SK-N-SH (cell line): Measurements from ENCODE around the gene SHB. TPM values are rescaled to one million over a fixed set of nuclear protein-coding genes. Genes with fewer than 3 reads are reported as not detected.

Source experiments
- CTCF ChIA-PET: fragments of 300-600, 350-600 bp; formaldehyde crosslinking; extraction: SDS; loops from one replicate; lab custom pipeline; 2021; lab: Yijun Ruan, JAX
- POLR2A ChIA-PET: fragments of 350-600 bp; sonication (Branson Sonifier 250); formaldehyde crosslinking; extraction: SDS; loops from one replicate; lab custom pipeline; 2020; ENCODE audit warnings: antibody characterized with exemption, inconsistent platforms; lab: Yijun Ruan, JAX
- DNase-seq: peaks from one replicate; pipeline ENCODE4 v3.0.0; 2012
- H2AFZ ChIP-seq: fragments of 200-600 bp; sonication (generic); 2 replicates; pipeline ENCODE4 v1.8.1; 2016; ENCODE audit warnings: antibody characterized with exemption, mild to moderate bottlenecking, low read depth
- H3F3A ChIP-seq: fragments of 200-600 bp; sonication (generic); replicated peaks from 2 replicates; pipeline ENCODE3; 2016; ENCODE audit warnings: antibody characterized with exemption, mild to moderate bottlenecking; ENCODE audit not compliant: insufficient read depth
- H3K27ac ChIP-seq, 2 experiments: fragments of 200-500 bp in 1 of 2; fragments of 200-600 bp in 1 of 2; sonication (Bioruptor generic) in 1 of 2; sonication (generic), shearing (Covaris generic) in 1 of 2; 2 replicates each; pipeline versions ENCODE4 v1.5.1 to v1.6.1; 2014 to 2016; ENCODE audit warnings: low read depth in 2 of 2, inconsistent platforms in 1 of 2, low read length in 1 of 2, mild to moderate bottlenecking in 1 of 2, mixed read lengths in 1 of 2
- H3K27me3 ChIP-seq: fragments of 200-600 bp; sonication (generic), shearing (Covaris generic); 2 replicates; pipeline ENCODE4 v1.6.1; 2016; ENCODE audit warnings: mixed run types; ENCODE audit not compliant: insufficient read depth
- H3K36me3 ChIP-seq, 2 experiments: fragments of 200-500 bp in 1 of 2; fragments of 200-600 bp in 1 of 2; sonication (Bioruptor generic) in 1 of 2; sonication (generic) in 1 of 2; replicated peaks in 1 of 2; 2 replicates each; pipeline versions ENCODE3 to v1.5.1; 2014 to 2016; ENCODE audit warnings: low read length in 1 of 2, mild to moderate bottlenecking in 1 of 2; ENCODE audit not compliant: insufficient read depth in 2 of 2, control insufficient read depth in 1 of 2
- H3K4me1 ChIP-seq, 2 experiments: fragments of 200-500 bp in 1 of 2; fragments of 200-600 bp in 1 of 2; sonication (Bioruptor generic) in 1 of 2; sonication (generic), shearing (Covaris generic) in 1 of 2; 2 replicates each; pipeline versions ENCODE4 v1.5.1 to v1.6.1; 2014 to 2016; ENCODE audit warnings: low read depth in 1 of 2, low read length in 1 of 2, mixed run types in 1 of 2; ENCODE audit not compliant: insufficient read depth in 2 of 2, control insufficient read depth in 1 of 2
- H3K4me2 ChIP-seq: fragments of 200-600 bp; sonication (generic), shearing (Covaris generic); 2 replicates; pipeline ENCODE4 v1.6.1; 2017; ENCODE audit warnings: mixed run types
- H3K4me3 ChIP-seq, 2 experiments: fragments of 200-500 bp in 1 of 2; fragments of 200-600 bp in 1 of 2; sonication (Bioruptor generic) in 1 of 2; sonication (generic), shearing (Covaris generic) in 1 of 2; 2 replicates each; pipeline versions ENCODE4 v1.5.1 to v1.8.1; 2014 to 2016; ENCODE audit warnings: low read depth in 2 of 2, inconsistent platforms in 1 of 2, low read length in 1 of 2, mild to moderate bottlenecking in 1 of 2, mixed read lengths in 1 of 2, moderate library complexity in 1 of 2
- H3K79me2 ChIP-seq: fragments of 200-600 bp; sonication (generic); 2 replicates; pipeline ENCODE4 v1.8.1; 2017; ENCODE audit warnings: mild to moderate bottlenecking; ENCODE audit not compliant: insufficient read depth
- H3K9ac ChIP-seq: fragments of 200-600 bp; sonication (generic); 2 replicates; pipeline ENCODE4 v1.6.1; 2017; ENCODE audit warnings: mixed run types
- H3K9me2 ChIP-seq: fragments of 200-600 bp; sonication (generic); 2 replicates; pipeline ENCODE4 v1.6.1; 2017; ENCODE audit warnings: mixed run types
- H3K9me3 ChIP-seq: fragments of 200-600 bp; sonication (generic); 2 replicates; pipeline ENCODE4 v1.6.1; 2017; ENCODE audit warnings: mixed run types, mild to moderate bottlenecking, moderate library complexity
- H4K20me1 ChIP-seq: fragments of 200-600 bp; sonication (generic); 2 replicates; pipeline ENCODE4 v1.6.1; 2017; ENCODE audit warnings: mild to moderate bottlenecking, mixed run types; ENCODE audit not compliant: insufficient read depth
- ELF1 ChIP-seq: IDR thresholded peaks from 2 replicates; pipeline ENCODE4 v1.4.0; 2012
- GATA2 ChIP-seq: sonication (generic); formaldehyde crosslinking; IDR thresholded peaks from 2 replicates; pipeline ENCODE4 v1.5.0; 2020; ENCODE audit warnings: mild to moderate bottlenecking, missing genetic modification reagents
- PBX3 ChIP-seq: IDR thresholded peaks from 2 replicates; pipeline ENCODE4; 2012
- POLR2AphosphoS5 ChIP-seq: IDR thresholded peaks from 2 replicates; pipeline ENCODE4 v1.6.1; 2012; ENCODE audit warnings: low read depth, low read length
- RCOR1 ChIP-seq: fragments of 150-350 bp; IDR thresholded peaks from 2 replicates; pipeline ENCODE4 v1.6.1; 2017; ENCODE audit warnings: antibody characterized with exemption, low read length
- WGBS: methylation state at CpG from one replicate; pipeline ENCODE4 v1.1.6; 2017; ENCODE audit warnings: low lambda C conversion rate; 5-methylcytosine and 5-hydroxymethylcytosine counted together
- polyA plus RNA-seq, 3 experiments: library from polyadenylated mRNA; depleted of rRNA; stranded (reverse); fragments of >200 nt; gene quantifications; 2 replicates each; pipeline ENCODE4 v1.2.3, GENCODE V29; 2012
- TF ChIP-seq, protein P1 (sequence below): IDR thresholded peaks from 2 replicates; pipeline ENCODE4 v1.4.0; 2012; ENCODE audit warnings: low read depth, borderline replicate concordance
- TF ChIP-seq, protein P2 (sequence below): IDR thresholded peaks from 2 replicates; pipeline ENCODE4 v1.6.1; 2012; ENCODE audit warnings: mild to moderate bottlenecking, low read depth, low read length, moderate library complexity

SHB gene
- polyA plus RNA-seq, 1 of the 3 experiments (the other 2 are of a cell fraction) = 26.0 TPM

DNA sequence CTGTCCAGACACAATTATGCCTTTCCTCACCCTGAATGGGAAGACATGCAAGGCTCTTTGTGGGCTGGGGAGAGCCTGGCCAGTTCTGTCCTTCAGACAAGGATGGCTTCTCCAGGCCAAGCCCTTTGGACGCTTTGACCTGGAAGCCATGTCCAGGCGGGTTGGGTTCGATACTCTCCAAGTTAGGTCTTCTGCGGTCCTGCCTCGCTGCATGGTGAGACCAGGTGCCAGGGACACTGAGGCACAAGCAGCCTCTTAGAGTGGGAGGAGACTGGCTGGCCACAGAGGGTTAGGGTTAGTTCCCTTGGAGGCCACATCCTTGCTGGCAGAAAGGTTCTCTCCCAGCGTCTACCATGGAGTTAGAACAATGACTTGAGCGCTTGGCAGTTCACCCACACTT lies 67.6 kb downstream of the SHB start:
- peaks cover 38 to 66% of the 10 kb centered on the region in 2 experiments; a peak in 3 of 4 replicates for H3K4me1 ChIP-seq
- H3K79me2 ChIP-seq = peaks cover 99% of the 10 kb centered on the region
- H3K27me3 ChIP-seq = no peaks in the 10 kb centered on the region
- H3K9me2 ChIP-seq = no peaks in the 10 kb centered on the region
- CTCF ChIA-PET = no interaction called here
- no peak overlapping the region for H3K27ac ChIP-seq
- H3K4me3 ChIP-seq = no peak overlapping the region
- H3F3A ChIP-seq = peaks cover 10% of the 10 kb centered on the region
- H3K9me3 ChIP-seq = no peaks in the 10 kb centered on the region
- H3K9ac ChIP-seq = no peak overlapping the region
- TF ChIP-seq GATA2 (no peak), ELF1 (no peak), PBX3 (no peak), POLR2AphosphoS5 (no peak)
- TF ChIP-seq, all 33 proteins: peak for 0
- peaks cover 12% of the 10 kb centered on the region for H4K20me1 ChIP-seq
- 87% methylated on average over 7 of the region's 7 CpGs for WGBS
- DNase-seq = no peak
- no peak overlapping the region for H3K4me2 ChIP-seq
- POLR2A ChIA-PET = no interaction called here
- peaks cover 6 to 11% of the 10 kb centered on the region in 2 experiments for H3K36me3 ChIP-seq
- H2AFZ ChIP-seq = no peak overlapping the region

DNA sequence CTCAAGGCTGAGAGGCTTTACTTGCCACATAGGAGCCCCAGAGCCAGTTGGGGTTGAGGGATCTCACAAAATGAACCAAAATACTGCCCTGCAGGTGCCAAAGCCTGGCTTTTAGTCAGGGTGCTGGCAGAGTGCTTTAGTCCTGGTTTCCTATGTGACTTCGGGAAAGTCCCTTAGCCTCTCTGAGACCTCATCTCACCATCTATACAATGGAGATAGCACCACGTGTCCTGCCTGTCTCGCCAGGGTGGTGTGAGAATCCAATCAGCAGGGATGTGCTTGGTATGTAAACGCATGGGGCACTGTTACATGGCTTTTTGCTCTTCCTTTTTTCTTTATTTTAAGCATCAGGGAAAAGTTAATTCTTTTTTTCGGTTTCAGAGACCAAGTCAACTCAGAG lies 68.3 kb downstream of the SHB start:
- Histone ChIP-seq H3K9me3 (no peaks in the 10 kb centered on the region), H3K27me3 (no peaks in the 10 kb centered on the region), H3K4me3 (no peak overlapping the region), H3K36me3 (peaks cover 6 to 11% of the 10 kb centered on the region in 2 experiments), H3K9me2 (no peaks in the 10 kb centered on the region), H3K4me1 (peaks cover 45 to 73% of the 10 kb centered on the region in 2 experiments; a peak in 3 of 4 replicates), H3K4me2 (no peak overlapping the region), H3K79me2 (peaks cover 99% of the 10 kb centered on the region), H2AFZ (no peak overlapping the region), H3F3A (peaks cover 12% of the 10 kb centered on the region), H3K9ac (no peak overlapping the region), H3K27ac (peak overlapping the region in 1 of 2 experiments; percentile 39; a peak in 1 of 4 replicates), H4K20me1 (peaks cover 18% of the 10 kb centered on the region)
- POLR2A ChIA-PET = no interaction called here
- no peak for DNase-seq
- WGBS = 98% methylated on average over 5 of the region's 5 CpGs
- TF ChIP-seq RCOR1 = no peak
- TF ChIP-seq, protein P1, sequence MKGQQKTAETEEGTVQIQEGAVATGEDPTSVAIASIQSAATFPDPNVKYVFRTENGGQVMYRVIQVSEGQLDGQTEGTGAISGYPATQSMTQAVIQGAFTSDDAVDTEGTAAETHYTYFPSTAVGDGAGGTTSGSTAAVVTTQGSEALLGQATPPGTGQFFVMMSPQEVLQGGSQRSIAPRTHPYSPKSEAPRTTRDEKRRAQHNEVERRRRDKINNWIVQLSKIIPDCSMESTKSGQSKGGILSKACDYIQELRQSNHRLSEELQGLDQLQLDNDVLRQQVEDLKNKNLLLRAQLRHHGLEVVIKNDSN = no peak
- TF ChIP-seq, protein P2, sequence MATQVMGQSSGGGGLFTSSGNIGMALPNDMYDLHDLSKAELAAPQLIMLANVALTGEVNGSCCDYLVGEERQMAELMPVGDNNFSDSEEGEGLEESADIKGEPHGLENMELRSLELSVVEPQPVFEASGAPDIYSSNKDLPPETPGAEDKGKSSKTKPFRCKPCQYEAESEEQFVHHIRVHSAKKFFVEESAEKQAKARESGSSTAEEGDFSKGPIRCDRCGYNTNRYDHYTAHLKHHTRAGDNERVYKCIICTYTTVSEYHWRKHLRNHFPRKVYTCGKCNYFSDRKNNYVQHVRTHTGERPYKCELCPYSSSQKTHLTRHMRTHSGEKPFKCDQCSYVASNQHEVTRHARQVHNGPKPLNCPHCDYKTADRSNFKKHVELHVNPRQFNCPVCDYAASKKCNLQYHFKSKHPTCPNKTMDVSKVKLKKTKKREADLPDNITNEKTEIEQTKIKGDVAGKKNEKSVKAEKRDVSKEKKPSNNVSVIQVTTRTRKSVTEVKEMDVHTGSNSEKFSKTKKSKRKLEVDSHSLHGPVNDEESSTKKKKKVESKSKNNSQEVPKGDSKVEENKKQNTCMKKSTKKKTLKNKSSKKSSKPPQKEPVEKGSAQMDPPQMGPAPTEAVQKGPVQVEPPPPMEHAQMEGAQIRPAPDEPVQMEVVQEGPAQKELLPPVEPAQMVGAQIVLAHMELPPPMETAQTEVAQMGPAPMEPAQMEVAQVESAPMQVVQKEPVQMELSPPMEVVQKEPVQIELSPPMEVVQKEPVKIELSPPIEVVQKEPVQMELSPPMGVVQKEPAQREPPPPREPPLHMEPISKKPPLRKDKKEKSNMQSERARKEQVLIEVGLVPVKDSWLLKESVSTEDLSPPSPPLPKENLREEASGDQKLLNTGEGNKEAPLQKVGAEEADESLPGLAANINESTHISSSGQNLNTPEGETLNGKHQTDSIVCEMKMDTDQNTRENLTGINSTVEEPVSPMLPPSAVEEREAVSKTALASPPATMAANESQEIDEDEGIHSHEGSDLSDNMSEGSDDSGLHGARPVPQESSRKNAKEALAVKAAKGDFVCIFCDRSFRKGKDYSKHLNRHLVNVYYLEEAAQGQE = no peak
- CTCF ChIA-PET = no interaction called here
